ENCODE results near the gene SYNRG. TPM values are rescaled to one million over a fixed set of nuclear protein-coding genes. Genes with fewer than 3 reads are reported as not detected.

SYNRG gene
- total and polyA plus RNA-seq, 2 donors from 2014 or later, result 8.6 to 47.0 TPM

DNA sequence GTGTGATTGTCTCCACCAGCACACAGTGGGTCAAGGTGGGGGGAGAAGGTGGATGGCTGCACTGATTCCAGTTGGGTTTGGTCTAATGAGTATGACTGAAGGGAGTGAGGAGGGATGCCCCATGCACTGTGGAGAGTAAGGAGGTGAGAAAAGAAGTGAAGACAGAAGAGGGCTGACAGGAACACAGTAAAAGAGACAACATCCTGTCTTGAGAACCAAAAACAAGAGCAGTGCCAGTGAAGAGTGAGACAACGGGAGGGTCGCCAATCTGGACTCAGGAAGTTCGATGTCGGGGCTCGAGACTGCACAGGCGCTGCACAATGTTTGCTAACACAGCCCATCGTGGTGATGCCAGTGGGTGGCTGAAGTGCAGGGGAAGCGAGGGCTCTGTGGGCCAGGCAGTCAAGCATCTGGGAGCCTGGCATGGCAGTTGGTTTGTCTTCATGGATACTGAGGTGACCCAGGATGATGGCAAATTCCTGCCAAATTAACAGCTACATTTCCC lies 85.5 kb downstream of the SYNRG start:
- Histone ChIP-seq H3K4me1 (ENCODE audit: control insufficient read depth in 2 of 3, insufficient read depth in 2 of 3, low read depth in 1 of 3, low read length in 3 of 3) (no peaks in the 10 kb centered on the region), H3K9me3 (ENCODE audit: control insufficient read depth in 2 of 3, insufficient read depth in 1 of 3, low read length in 3 of 3) (no peaks in the 10 kb centered on the region), H3K27ac (ENCODE audit: low read depth in 2 of 2, low read length in 2 of 2) (no peak overlapping the region), H3K36me3 (ENCODE audit: control insufficient read depth in 2 of 3, insufficient read depth in 3 of 3, low read length in 3 of 3) (peaks cover 2 to 40% (median 24%) of the 10 kb centered on the region in 3 donors), H3K9ac (ENCODE audit: low read length in 3 of 3) (no peak overlapping the region), H3K27me3 (ENCODE audit: control insufficient read depth, insufficient read depth, low read length) (no peaks in the 10 kb centered on the region), H3K4me3 (ENCODE audit: low read length in 3 of 3) (no peak overlapping the region)
- DNase-seq, result no peak
- FAIRE-seq, result no peak
- TF ChIP-seq, protein P1, sequence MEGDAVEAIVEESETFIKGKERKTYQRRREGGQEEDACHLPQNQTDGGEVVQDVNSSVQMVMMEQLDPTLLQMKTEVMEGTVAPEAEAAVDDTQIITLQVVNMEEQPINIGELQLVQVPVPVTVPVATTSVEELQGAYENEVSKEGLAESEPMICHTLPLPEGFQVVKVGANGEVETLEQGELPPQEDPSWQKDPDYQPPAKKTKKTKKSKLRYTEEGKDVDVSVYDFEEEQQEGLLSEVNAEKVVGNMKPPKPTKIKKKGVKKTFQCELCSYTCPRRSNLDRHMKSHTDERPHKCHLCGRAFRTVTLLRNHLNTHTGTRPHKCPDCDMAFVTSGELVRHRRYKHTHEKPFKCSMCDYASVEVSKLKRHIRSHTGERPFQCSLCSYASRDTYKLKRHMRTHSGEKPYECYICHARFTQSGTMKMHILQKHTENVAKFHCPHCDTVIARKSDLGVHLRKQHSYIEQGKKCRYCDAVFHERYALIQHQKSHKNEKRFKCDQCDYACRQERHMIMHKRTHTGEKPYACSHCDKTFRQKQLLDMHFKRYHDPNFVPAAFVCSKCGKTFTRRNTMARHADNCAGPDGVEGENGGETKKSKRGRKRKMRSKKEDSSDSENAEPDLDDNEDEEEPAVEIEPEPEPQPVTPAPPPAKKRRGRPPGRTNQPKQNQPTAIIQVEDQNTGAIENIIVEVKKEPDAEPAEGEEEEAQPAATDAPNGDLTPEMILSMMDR (IDR thresholded peaks at IDR 0.05; ENCODE audit: borderline replicate concordance, extremely low read depth, insufficient read depth), result no peak
- intact Hi-C loops (cut with DNase I), result no loop called here

DNA sequence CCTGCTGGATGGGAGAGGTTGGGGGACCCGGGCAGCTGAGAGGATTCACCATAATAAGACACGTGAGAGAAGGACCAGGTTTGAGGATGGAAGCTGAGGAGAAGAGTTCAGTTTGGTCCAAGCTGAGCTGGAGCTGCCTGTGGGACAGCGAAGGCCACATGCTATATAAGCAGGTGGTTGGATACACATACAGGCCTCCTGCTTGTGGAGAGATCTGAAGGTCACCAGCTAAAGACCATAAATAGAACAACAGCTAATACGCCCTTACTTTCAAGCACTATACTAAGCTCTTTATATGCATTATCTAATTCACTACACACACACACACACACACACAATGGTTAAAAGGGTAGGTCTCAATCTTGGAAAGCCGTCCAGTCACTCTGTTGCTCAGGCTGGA lies 87.4 kb downstream of the SYNRG start:
- Histone ChIP-seq H3K4me1 (ENCODE audit: control insufficient read depth in 2 of 3, insufficient read depth in 2 of 3, low read depth in 1 of 3, low read length in 3 of 3) (no peaks in the 10 kb centered on the region), H3K27me3 (ENCODE audit: control insufficient read depth, insufficient read depth, low read length) (no peaks in the 10 kb centered on the region), H3K9me3 (ENCODE audit: control insufficient read depth in 2 of 3, insufficient read depth in 1 of 3, low read length in 3 of 3) (no peaks in the 10 kb centered on the region), H3K4me3 (ENCODE audit: low read length in 3 of 3) (no peak overlapping the region), H3K9ac (ENCODE audit: low read length in 3 of 3) (no peak overlapping the region), H3K27ac (ENCODE audit: low read depth in 2 of 2, low read length in 2 of 2) (no peak overlapping the region), H3K36me3 (ENCODE audit: control insufficient read depth in 2 of 3, insufficient read depth in 3 of 3, low read length in 3 of 3) (peaks cover 2 to 50% (median 24%) of the 10 kb centered on the region in 3 donors)
- FAIRE-seq (no peak), DNase-seq (no peak)
- intact Hi-C loops (cut with DNase I), result no loop called here
- TF ChIP-seq, protein P1 (IDR thresholded peaks at IDR 0.05; ENCODE audit: borderline replicate concordance, extremely low read depth, insufficient read depth), result no peak

DNA sequence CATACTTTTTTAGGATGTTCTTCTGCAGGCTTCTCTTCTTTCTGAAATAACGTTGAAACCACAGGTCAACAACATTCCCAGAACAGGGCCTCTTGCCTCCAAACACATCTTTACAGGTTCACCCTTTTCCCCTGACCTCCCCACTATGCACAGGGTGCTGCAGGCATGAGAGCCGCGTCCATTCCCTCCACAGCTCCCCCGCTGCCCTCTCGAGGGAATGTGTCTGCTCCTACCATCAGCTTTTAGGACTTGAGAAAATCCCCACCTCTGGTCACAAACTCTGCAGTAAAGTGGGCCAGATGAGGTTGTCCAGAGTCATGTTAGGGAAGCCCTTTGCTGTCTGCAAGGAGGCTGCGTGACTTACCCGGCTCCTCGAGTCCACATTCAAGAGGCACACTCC lies 89.0 kb downstream of the SYNRG start:
- Histone ChIP-seq H3K4me1 (ENCODE audit: control insufficient read depth in 2 of 3, insufficient read depth in 2 of 3, low read depth in 1 of 3, low read length in 3 of 3) (no peaks in the 10 kb centered on the region), H3K9me3 (ENCODE audit: control insufficient read depth in 2 of 3, insufficient read depth in 1 of 3, low read length in 3 of 3) (no peaks in the 10 kb centered on the region), H3K9ac (ENCODE audit: low read length in 3 of 3) (no peak overlapping the region), H3K36me3 (ENCODE audit: control insufficient read depth in 2 of 3, insufficient read depth in 3 of 3, low read length in 3 of 3) (peaks cover 2 to 50% (median 22%) of the 10 kb centered on the region in 3 donors), H3K4me3 (ENCODE audit: low read length in 3 of 3) (no peak overlapping the region), H3K27me3 (ENCODE audit: control insufficient read depth, insufficient read depth, low read length) (no peaks in the 10 kb centered on the region), H3K27ac (ENCODE audit: low read depth in 2 of 2, low read length in 2 of 2) (no peak overlapping the region)
- intact Hi-C loops (cut with DNase I), result no loop called here
- TF ChIP-seq, protein P1 (IDR thresholded peaks at IDR 0.05; ENCODE audit: borderline replicate concordance, extremely low read depth, insufficient read depth), result no peak
- DNase-seq (no peak), FAIRE-seq (no peak)

Measured in kidney (tissue), 14 donors.